HepG2 (cell line): ENCODE results near the gene CTTNBP2NL.

Source experiments
- BCL6 ChIP-seq: IDR thresholded peaks from 2 replicates; pipeline ENCODE4 v1.6.1; 2016; ENCODE audit warnings: missing genetic modification reagents, missing compliant biosample characterization
- CREB1 ChIP-seq, 2 experiments: fragments of 450-650 bp in 1 of 2; IDR thresholded peaks; 2 replicates each; pipeline ENCODE4 v1.6.1; 2016 to 2017; ENCODE audit warnings: control low read depth in 1 of 2, mild to moderate bottlenecking in 1 of 2, missing compliant biosample characterization in 1 of 2, missing genetic modification characterization in 1 of 2
- CTCF ChIP-seq: sonication (generic); formaldehyde crosslinking; IDR thresholded peaks from 2 replicates; pipeline ENCODE4 v1.5.0; 2020; ENCODE audit warnings: mild to moderate bottlenecking, missing genetic modification reagents, moderate library complexity
- EP300 ChIP-seq, 3 experiments: sonication (generic) in 1 of 3; formaldehyde crosslinking in 1 of 3; IDR thresholded peaks; 2 replicates each; pipeline versions ENCODE4 v1.5.1 to v1.6.1; 2011 to 2020; ENCODE audit warnings: low read depth in 2 of 3, low read length in 2 of 3, borderline replicate concordance in 1 of 3, improper control_type of control experiment in 1 of 3, mild to moderate bottlenecking in 1 of 3, missing genetic modification reagents in 1 of 3, moderate library complexity in 1 of 3
- FOXC1 ChIP-seq: sonication (generic); formaldehyde crosslinking; IDR thresholded peaks from 2 replicates; pipeline ENCODE4 v1.8.0; 2022; ENCODE audit warnings: mild to moderate bottlenecking, missing genetic modification reagents, borderline replicate concordance
- FOXO1 ChIP-seq: sonication (generic); formaldehyde crosslinking; IDR thresholded peaks from 2 replicates; pipeline ENCODE4 v1.4.0; 2020; ENCODE audit warnings: missing genetic modification reagents
- HMG20B ChIP-seq: conservative IDR thresholded peaks from 2 replicates; pipeline ENCODE4 v1.6.1; 2016; ENCODE audit warnings: missing genetic modification reagents, missing compliant biosample characterization
- NFYB ChIP-seq: sonication (generic); formaldehyde crosslinking; IDR thresholded peaks from 2 replicates; pipeline ENCODE4 v1.4.0; 2020; ENCODE audit warnings: missing genetic modification reagents
- SNAI1 ChIP-seq: sonication (generic); formaldehyde crosslinking; IDR thresholded peaks from 2 replicates; pipeline ENCODE4 v1.5.0; 2020; ENCODE audit warnings: mild to moderate bottlenecking, missing genetic modification reagents, borderline replicate concordance
- SOX6 ChIP-seq, 2 experiments: fragments of 450-650 bp in 1 of 2; sonication (generic) in 1 of 2; formaldehyde crosslinking in 1 of 2; IDR thresholded peaks; 2 replicates each; pipeline versions ENCODE4 v1.4.0 to v1.6.1; 2017 to 2020; ENCODE audit warnings: antibody characterized with exemption in 1 of 2, mild to moderate bottlenecking in 1 of 2, missing genetic modification reagents in 1 of 2
- ZNF878 ChIP-seq: sonication (generic); formaldehyde crosslinking; IDR thresholded peaks from 2 replicates; pipeline ENCODE4 v1.8.1; 2023; ENCODE audit warnings: mild to moderate bottlenecking, missing genetic modification reagents, moderate library complexity

GRCh38 chr1:112418099-112418892 is 22.3 kb downstream of the CTTNBP2NL start:
- TF ChIP-seq HMG20B (no peak), ZNF878 (CRISPR knock-in tag) (no peak), FOXO1 (CRISPR knock-in tag) (no peak), CTCF (no peak), EP300 (IDR thresholded peaks at IDR 0.05; ENCODE audit: low read depth in 2 of 2, low read length in 2 of 2) (no peak), EP300 (CRISPR knock-in tag; IDR thresholded peaks at IDR 0.05; ENCODE audit: borderline replicate concordance) (no peak), FOXC1 (no peak), CREB1 (IDR thresholded peaks at IDR 0.05) (no peak), CREB1 (CRISPR knock-in tag; IDR thresholded peaks at IDR 0.05) (no peak), SNAI1 (no peak), NFYB (CRISPR knock-in tag) (no peak), SOX6 (IDR thresholded peaks at IDR 0.05) (no peak), SOX6 (CRISPR knock-in tag; IDR thresholded peaks at IDR 0.05) (no peak), BCL6 (CRISPR knock-in tag) (no peak)
